ENCODE results near the gene SULT1E1. TPM values are rescaled to one million over a fixed set of nuclear protein-coding genes. Genes with fewer than 3 reads are reported as not detected.

The SULT1E1 gene
- total and polyA plus RNA-seq, 10 of the 15 experiments (the other 5 are each of a cell fraction or from before 2014, with no cell fraction given) = not detected

GRCh38 chr4:69823481-69824186 lies 36.3 kb downstream of the SULT1E1 start:
- CTCF ChIA-PET = interaction anchor here (0.6 to 2.5 kb wide), 14 partner anchors 10 to 242 kb away, joined by 3 to 15 read pairs (median 3); no protein-coding TSS in a partner anchor
- in situ Hi-C loops (cut with MboI) = no loop called here
- H3K27me3 ChIP-seq (replicated peaks in 1 of 2; ENCODE audit: control insufficient read depth in 2 of 2, insufficient read depth in 2 of 2, low read length in 1 of 2) = no peaks in the 10 kb centered on the region

More at GRCh38 chr4:69823481-69824186, 36.3 kb downstream of the SULT1E1 start:
- no peak for FAIRE-seq
- H4K20me1 ChIP-seq (ENCODE audit: control insufficient read depth, insufficient read depth) = no peaks in the 10 kb centered on the region
- H3K36me3 ChIP-seq (ENCODE audit: control insufficient read depth in 2 of 2, insufficient read depth in 2 of 2, low read length in 1 of 2) = no peaks in the 10 kb centered on the region
- ATAC-seq = peak; percentile 97
- no peaks in the 10 kb centered on the region for H3K4me1 ChIP-seq (ENCODE audit: control insufficient read depth, insufficient read depth, low read length)
- H3K9ac ChIP-seq (ENCODE audit: control insufficient read depth, insufficient read depth, low read length) = no peak overlapping the region
- ChIA-PET POLR2A (no interaction called here), RAD21 (ENCODE audit: unreplicated experiment) (interaction anchor here (1.0 kb wide), 1 partner anchor 134 kb away, joined by 3 read pairs; no protein-coding TSS in a partner anchor), SMC1A (ENCODE audit: uncharacterized antibody, unreplicated experiment) (interaction anchor here (0.6 to 3.8 kb wide), 8 partner anchors 9 to 136 kb away, joined by 3 to 21 read pairs (median 4); no protein-coding TSS in a partner anchor)
- DNase-seq (ENCODE audit: low read depth, low spot score) = no peak
- no peak overlapping the region for H2AFZ ChIP-seq (ENCODE audit: control insufficient read depth, low read depth, low read length)
- no peak overlapping the region for H3K27ac ChIP-seq (ENCODE audit: control insufficient read depth, insufficient read depth)
- H3K9me3 ChIP-seq (replicated peaks; ENCODE audit: control insufficient read depth, insufficient read depth, low read length) = no peaks in the 10 kb centered on the region
- BruUV-seq (replicated peaks) = no TSS peak
- no peak overlapping the region for H3K4me3 ChIP-seq
- WGBS (ENCODE audit: insufficient coverage, insufficient replicate concordance, low lambda C conversion rate, missing lambda C conversion rate) = 26% methylated on average over 8 of the region's 8 CpGs
- intact Hi-C loops (cut with micrococcal nuclease; ENCODE audit: unreplicated experiment) = loop anchor here (2.0 kb wide), 1 partner anchor 135 kb away; no protein-coding TSS in a partner anchor
- no peak for TF ChIP-seq CHD4 (IDR thresholded peaks at IDR 0.05)
- peak; percentile 43; the same call in 1 of the 2 replicates for TF ChIP-seq RAD21 (IDR thresholded peaks at IDR 0.05; ENCODE audit: insufficient read depth, low read depth, low read length)
- TF ChIP-seq MEF2A (IDR thresholded peaks at IDR 0.05; ENCODE audit: insufficient read depth, low read depth, low read length) = no peak
- TF ChIP-seq CTCF (IDR thresholded peaks at IDR 0.05 in 2 of 3, conservative IDR thresholded peaks at IDR 0.05 in 1 of 3; ENCODE audit: control insufficient read depth in 2 of 3, extremely low read depth in 1 of 3, insufficient read depth in 1 of 3, low read depth in 3 of 3, low read length in 3 of 3) = peak; percentile 52 to 60 (median 58); a peak in 5 of 6 replicates
- no peak for TF ChIP-seq NFXL1 (IDR thresholded peaks at IDR 0.05; ENCODE audit: borderline replicate concordance)
- TF ChIP-seq NR2C1 (IDR thresholded peaks at IDR 0.05) = no peak
- no peak for TF ChIP-seq POLR2A (IDR thresholded peaks at IDR 0.05; ENCODE audit: low read depth, low read length)
- peak; percentile 49; the same call in 1 of the 2 replicates for TF ChIP-seq SMC3 (IDR thresholded peaks at IDR 0.05; ENCODE audit: borderline replicate concordance, low read length)
- no peak for TF ChIP-seq BACH1 (IDR thresholded peaks at IDR 0.05; ENCODE audit: borderline replicate concordance)
- no peak for TF ChIP-seq SMARCA5 (IDR thresholded peaks at IDR 0.05)
- TF ChIP-seq EZH2 (IDR thresholded peaks at IDR 0.05; ENCODE audit: borderline replicate concordance, control insufficient read depth, low read depth, low read length) = no peak
- H3K79me2 ChIP-seq (ENCODE audit: control insufficient read depth, insufficient read depth, low read length) = no peaks in the 10 kb centered on the region
- no peak overlapping the region for H3K4me2 ChIP-seq (ENCODE audit: control insufficient read depth, insufficient read depth)

Data from GM12878 (cell line).